Measurements from ENCODE around the gene CDH24. TPM values are rescaled to one million over a fixed set of nuclear protein-coding genes. Genes with fewer than 3 reads are reported as not detected.
A peak's percentile ranks its signal among the peaks of the same experiment; 100 is the strongest.

Gene CDH24
- polyA plus RNA-seq, 1 experiment: 14.8 TPM

DNA sequence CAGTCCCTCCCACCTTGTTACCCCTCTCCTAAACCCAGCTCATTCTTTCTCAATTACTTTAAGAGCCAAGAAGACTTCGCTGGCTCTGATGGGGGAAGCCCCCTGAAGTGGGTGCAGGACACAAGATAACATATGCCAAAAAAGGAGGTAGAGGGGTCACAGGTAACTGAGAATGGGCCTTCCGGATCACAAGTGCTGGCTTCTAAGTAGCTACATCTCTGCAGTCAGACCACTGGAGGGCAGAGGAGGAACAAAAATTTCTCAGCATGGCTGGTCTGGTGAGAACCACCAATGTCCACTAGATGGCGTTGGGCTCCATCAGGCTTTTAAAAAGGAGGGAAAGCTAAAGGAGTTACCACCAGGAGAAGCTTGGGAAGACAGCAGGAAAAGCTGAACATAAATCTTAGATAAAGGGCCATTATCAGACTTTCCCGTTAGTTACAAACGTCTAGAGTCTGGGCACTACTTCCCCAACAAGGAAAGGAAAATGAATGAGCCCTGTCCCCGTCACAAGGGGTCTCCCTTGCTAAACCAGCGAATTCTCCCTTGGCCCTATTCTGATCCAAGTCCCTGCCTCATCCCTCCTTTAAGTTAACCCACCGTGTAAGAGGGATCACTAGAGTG lies 11.6 kb upstream of the CDH24 start:
- TF ChIP-seq, protein P1, sequence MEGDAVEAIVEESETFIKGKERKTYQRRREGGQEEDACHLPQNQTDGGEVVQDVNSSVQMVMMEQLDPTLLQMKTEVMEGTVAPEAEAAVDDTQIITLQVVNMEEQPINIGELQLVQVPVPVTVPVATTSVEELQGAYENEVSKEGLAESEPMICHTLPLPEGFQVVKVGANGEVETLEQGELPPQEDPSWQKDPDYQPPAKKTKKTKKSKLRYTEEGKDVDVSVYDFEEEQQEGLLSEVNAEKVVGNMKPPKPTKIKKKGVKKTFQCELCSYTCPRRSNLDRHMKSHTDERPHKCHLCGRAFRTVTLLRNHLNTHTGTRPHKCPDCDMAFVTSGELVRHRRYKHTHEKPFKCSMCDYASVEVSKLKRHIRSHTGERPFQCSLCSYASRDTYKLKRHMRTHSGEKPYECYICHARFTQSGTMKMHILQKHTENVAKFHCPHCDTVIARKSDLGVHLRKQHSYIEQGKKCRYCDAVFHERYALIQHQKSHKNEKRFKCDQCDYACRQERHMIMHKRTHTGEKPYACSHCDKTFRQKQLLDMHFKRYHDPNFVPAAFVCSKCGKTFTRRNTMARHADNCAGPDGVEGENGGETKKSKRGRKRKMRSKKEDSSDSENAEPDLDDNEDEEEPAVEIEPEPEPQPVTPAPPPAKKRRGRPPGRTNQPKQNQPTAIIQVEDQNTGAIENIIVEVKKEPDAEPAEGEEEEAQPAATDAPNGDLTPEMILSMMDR (IDR thresholded peaks at IDR 0.05; ENCODE audit: insufficient read depth, low read depth, low read length): peak; percentile 99
- POLR2A ChIA-PET: interaction anchor here (0.6 to 1.3 kb wide), 4 partner anchors 10 to 41 kb away, joined by 3 to 7 read pairs (median 4); partner anchors contain the start of genes ACIN1 and C14orf119
- H3K4me3 ChIP-seq (ENCODE audit: low read depth, low read length): no peak overlapping the region
- H3K36me3 ChIP-seq (ENCODE audit: control insufficient read depth, insufficient read depth, low read length): peaks cover 23% of the 10 kb centered on the region
- peak; percentile 70 for DNase-seq (ENCODE audit: low read depth)
- CTCF ChIA-PET: interaction anchor here (0.5 to 4.7 kb wide), 47 partner anchors 10 to 416 kb away, joined by 3 to 144 read pairs (median 5); partner anchors contain the start of genes ACIN1, AJUBA, C14orf119 and CDH24
- H3K27me3 ChIP-seq (ENCODE audit: control insufficient read depth, insufficient read depth, low read length): no peaks in the 10 kb centered on the region

DNA sequence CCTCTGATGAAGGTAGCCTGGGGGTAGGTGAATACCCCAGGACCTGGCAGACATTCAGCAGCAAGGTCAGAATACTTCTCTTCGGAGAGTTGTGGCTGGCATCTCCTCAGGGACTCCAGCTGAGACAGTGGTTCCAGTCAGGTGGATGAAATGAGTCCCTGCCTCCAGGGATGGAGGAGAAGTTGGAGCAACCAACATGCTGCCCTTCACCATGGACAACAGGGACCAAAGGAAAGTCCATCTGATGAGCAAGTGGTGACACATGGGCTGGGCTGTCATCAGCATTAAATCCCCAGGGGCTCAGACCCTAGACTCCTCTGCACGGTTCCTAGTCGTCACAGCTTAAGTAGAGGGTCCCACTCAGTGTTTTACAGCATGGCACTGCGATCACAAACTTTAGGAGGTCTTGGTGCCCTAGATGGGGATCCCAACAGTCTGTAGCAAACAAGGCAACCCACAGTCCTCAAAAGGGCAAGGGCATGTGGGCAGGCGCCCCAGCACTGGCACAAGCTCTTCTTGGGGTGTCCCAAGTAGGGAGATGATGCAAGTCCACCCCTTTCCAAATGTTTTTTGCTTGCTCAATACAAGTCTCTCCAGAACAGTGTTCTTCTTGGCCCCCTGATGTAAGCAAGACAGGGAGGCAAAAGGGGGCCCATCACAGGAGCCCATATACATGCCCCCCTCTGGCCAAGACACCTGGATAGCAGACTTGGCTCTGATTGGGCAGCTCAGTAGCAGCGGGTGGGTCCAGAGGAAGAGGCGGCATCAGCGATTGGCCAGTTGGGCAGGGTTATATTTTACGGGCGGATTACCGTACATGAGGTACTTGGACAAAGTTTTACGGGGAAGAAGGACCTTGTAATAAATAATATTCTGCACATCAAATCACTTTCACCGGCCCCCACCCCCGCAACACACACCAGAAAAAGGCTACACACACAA lies 10.8 kb upstream of the CDH24 start:
- TF ChIP-seq, protein P1 (IDR thresholded peaks at IDR 0.05; ENCODE audit: insufficient read depth, low read depth, low read length): no peak
- Histone ChIP-seq H3K4me3 (ENCODE audit: low read depth, low read length) (no peak overlapping the region), H3K36me3 (ENCODE audit: control insufficient read depth, insufficient read depth, low read length) (peaks cover 30% of the 10 kb centered on the region), H3K27me3 (ENCODE audit: control insufficient read depth, insufficient read depth, low read length) (no peaks in the 10 kb centered on the region)
- no peak for DNase-seq (ENCODE audit: low read depth)
- ChIA-PET POLR2A (interaction anchor here (1.0 to 1.3 kb wide), 3 partner anchors 11 to 42 kb away, joined by 4 to 7 read pairs (median 5); partner anchors contain the start of genes ACIN1 and C14orf119), CTCF (interaction anchor here (0.6 to 4.7 kb wide), 41 partner anchors 11 to 210 kb away, joined by 3 to 144 read pairs (median 5); partner anchors contain the start of genes ACIN1, AJUBA, C14orf119 and CDH24)

DNA sequence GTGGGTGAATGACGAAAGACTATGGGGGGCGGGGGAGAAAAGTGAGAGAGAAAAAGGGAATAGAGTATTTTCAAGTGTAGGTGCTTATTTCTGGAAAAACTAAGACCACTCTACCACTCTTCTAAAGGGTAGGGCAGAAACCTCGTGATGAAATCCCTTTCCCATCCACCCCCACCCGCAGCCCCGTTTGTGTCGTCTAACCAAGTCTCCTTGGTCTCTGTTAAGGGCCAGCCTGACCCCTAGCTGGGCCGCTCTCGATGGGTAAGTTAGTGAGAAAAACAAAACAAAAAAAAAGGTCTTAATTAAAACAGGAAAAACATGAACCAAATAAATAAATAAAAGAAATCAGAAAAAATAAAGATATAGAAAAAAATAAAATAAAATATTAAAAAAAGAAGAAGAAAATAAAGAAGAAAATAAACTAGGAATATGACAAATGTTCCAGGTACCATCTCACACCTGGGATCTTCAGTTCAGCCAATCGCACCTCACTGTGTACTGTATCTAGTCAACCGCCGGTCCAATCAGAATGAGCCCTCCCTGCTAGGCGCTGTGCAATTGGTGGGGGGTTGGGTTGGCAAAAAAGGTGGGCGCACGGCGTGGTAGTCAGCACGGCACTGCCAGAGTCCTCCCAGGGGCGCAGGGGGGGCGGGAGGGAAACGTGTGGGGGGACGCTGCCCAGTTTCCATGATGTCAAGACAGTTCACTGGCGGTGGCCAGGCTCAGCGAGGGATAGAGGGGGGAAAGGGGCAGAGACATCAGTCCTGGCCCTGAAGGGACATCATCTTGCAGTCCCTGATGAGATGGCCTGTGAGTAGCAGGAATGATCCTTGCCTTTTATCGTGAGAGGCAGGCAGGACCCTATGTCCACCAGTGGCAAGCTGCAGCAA lies 9.8 kb upstream of the CDH24 start:
- CTCF ChIA-PET: interaction anchor here (0.9 to 19.2 kb wide), 9 partner anchors 10 to 90 kb away, joined by 3 to 539 read pairs (median 21); partner anchors contain the start of genes AJUBA, CDH24 and CEBPE
- Histone ChIP-seq H3K27me3 (ENCODE audit: control insufficient read depth, insufficient read depth, low read length) (no peaks in the 10 kb centered on the region), H3K36me3 (ENCODE audit: control insufficient read depth, insufficient read depth, low read length) (peaks cover 29% of the 10 kb centered on the region), H3K4me3 (ENCODE audit: low read depth, low read length) (no peak overlapping the region)
- POLR2A ChIA-PET: no interaction called here
- TF ChIP-seq, protein P1 (IDR thresholded peaks at IDR 0.05; ENCODE audit: insufficient read depth, low read depth, low read length): no peak
- DNase-seq (ENCODE audit: low read depth): no peak

DNA sequence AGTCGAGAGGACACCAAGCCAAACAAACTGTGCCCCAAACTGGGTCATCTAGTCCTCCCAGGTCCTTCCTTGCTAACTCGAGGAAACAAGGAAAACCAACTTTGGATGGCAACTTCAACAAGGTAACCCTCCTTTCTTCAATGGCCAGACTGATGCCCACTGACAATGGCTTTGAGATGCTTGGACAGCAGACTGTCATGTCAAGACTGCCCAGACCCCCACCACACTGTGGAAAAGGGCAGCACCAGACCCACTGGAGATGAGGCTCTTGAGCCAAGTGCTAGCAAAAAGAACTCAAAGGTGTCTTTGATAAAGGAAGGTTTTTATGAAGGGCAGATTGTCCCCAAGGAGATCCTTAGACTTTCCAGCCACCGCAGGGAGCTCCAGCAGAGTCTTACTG lies 9.0 kb upstream of the CDH24 start:
- TF ChIP-seq, protein P1 (IDR thresholded peaks at IDR 0.05; ENCODE audit: insufficient read depth, low read depth, low read length): no peak

More for the DNA sequence above, 9.0 kb upstream of the CDH24 start:
- H3K36me3 ChIP-seq (ENCODE audit: control insufficient read depth, insufficient read depth, low read length): peaks cover 29% of the 10 kb centered on the region
- ChIA-PET POLR2A (no interaction called here), CTCF (interaction anchor here (1.2 to 19.2 kb wide), 5 partner anchors 9 to 76 kb away, joined by 5 to 539 read pairs (median 57); partner anchors contain the start of genes AJUBA and CDH24)
- H3K27me3 ChIP-seq (ENCODE audit: control insufficient read depth, insufficient read depth, low read length): no peaks in the 10 kb centered on the region
- no peak overlapping the region for H3K4me3 ChIP-seq (ENCODE audit: low read depth, low read length)
- no peak for DNase-seq (ENCODE audit: low read depth)

All from BJ (cell line).